GM12874 (cell line): Measurements from ENCODE around the gene CFAP251.

ENCODE experiments used
- TF ChIP-seq, protein P1 (sequence below): IDR thresholded peaks from 2 replicates; pipeline ENCODE4 v1.5.1; 2011; ENCODE audit warnings: low read depth, mild to moderate bottlenecking, control low read depth, low read length, moderate library complexity; ENCODE audit not compliant: insufficient read depth

Gene CFAP251

GRCh38 chr12:121898287-121898686 is 20.1 kb upstream of the CFAP251 start:
- TF ChIP-seq, protein P1, sequence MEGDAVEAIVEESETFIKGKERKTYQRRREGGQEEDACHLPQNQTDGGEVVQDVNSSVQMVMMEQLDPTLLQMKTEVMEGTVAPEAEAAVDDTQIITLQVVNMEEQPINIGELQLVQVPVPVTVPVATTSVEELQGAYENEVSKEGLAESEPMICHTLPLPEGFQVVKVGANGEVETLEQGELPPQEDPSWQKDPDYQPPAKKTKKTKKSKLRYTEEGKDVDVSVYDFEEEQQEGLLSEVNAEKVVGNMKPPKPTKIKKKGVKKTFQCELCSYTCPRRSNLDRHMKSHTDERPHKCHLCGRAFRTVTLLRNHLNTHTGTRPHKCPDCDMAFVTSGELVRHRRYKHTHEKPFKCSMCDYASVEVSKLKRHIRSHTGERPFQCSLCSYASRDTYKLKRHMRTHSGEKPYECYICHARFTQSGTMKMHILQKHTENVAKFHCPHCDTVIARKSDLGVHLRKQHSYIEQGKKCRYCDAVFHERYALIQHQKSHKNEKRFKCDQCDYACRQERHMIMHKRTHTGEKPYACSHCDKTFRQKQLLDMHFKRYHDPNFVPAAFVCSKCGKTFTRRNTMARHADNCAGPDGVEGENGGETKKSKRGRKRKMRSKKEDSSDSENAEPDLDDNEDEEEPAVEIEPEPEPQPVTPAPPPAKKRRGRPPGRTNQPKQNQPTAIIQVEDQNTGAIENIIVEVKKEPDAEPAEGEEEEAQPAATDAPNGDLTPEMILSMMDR, result no peak

- TF ChIP-seq, protein P1, result no peak
Observed at GRCh38 chr12:121899590-121899989, 18.8 kb upstream of the CFAP251 start.

- TF ChIP-seq, protein P1, result no peak
Observed at GRCh38 chr12:121903202-121903601, 15.2 kb upstream of the CFAP251 start.

- TF ChIP-seq, protein P1, result no peak
Observed at GRCh38 chr12:121905746-121906145, 12.6 kb upstream of the CFAP251 start.

- TF ChIP-seq, protein P1, result no peak
Observed at GRCh38 chr12:121908702-121909101, 9.7 kb upstream of the CFAP251 start.

- TF ChIP-seq, protein P1, result no peak
Observed at GRCh38 chr12:121911824-121912585, 6.4 kb upstream of the CFAP251 start.

DNA sequence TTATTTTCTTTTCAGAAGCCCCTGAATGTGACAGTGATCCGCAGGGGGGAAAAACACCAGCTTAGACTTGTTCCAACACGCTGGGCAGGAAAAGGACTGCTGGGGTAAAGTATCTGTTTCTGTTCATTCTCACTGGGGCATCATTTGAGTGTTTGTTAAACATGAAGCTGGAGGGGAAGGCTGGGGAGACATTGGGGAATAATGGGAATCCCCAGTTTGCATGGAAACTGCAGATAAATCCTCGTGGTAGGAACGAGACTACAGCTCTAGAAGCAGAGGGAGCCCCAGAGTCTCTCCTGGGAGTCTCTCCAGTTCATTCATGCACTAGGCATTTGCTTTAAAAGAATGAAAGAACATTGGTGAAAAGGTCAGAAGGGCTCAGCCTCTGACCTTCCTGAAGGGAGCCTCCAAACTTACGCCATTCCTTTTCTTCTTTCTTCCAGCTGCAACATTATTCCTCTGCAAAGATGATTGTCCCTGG is 2.5 kb upstream of the CFAP251 start:
- TF ChIP-seq, protein P1, result no peak
